ENCODE data around the gene FLYWCH1.

Gene FLYWCH1

DNA sequence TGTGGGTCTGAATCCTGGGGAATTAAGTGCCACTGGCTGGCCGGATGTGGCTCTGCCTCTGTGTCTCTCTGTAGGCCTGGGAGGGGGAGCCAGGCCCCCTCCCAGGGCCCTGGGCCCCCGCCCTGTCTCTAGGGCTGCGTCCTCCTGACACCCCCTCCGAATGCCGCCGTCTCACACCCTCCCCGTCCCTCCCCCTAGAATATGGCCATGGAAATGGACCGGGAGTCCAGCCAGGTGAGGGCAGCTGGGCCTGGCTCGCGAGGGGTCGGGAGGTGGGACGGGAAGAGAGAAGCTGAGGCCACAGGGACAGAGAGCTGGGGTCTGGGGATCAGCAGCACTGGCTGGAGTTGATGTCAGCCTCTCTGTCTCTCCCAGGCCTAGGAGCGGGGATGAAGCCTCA lies 84.6 kb downstream of the FLYWCH1 start:
- H3K27ac ChIP-seq, result no peak overlapping the region
- TF ChIP-seq, protein P1, sequence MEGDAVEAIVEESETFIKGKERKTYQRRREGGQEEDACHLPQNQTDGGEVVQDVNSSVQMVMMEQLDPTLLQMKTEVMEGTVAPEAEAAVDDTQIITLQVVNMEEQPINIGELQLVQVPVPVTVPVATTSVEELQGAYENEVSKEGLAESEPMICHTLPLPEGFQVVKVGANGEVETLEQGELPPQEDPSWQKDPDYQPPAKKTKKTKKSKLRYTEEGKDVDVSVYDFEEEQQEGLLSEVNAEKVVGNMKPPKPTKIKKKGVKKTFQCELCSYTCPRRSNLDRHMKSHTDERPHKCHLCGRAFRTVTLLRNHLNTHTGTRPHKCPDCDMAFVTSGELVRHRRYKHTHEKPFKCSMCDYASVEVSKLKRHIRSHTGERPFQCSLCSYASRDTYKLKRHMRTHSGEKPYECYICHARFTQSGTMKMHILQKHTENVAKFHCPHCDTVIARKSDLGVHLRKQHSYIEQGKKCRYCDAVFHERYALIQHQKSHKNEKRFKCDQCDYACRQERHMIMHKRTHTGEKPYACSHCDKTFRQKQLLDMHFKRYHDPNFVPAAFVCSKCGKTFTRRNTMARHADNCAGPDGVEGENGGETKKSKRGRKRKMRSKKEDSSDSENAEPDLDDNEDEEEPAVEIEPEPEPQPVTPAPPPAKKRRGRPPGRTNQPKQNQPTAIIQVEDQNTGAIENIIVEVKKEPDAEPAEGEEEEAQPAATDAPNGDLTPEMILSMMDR (conservative IDR thresholded peaks at IDR 0.05), result no peak

DNA sequence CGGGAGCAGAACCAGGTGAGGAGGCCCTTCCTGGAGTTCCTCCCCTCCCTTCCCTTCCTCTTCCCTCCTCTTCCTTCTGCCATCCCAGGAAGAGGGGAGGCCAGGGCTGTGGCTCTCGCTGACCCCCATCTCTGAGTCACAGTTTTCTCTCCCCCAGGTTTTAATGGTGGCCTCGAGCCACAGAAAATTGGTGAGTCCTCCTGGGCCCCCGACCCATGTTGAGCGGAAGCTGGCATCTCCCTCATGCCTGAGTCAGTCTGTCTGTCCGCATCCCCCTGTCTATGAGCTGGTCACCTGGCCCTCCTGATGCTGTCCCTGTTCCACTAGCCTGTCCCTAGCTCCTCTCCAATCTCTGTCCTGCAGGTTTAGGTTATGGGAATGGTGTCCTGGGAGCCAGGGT lies 88.2 kb downstream of the FLYWCH1 start:
- H3K27ac ChIP-seq, result no peak overlapping the region
- TF ChIP-seq, protein P1 (conservative IDR thresholded peaks at IDR 0.05), result no peak

DNA sequence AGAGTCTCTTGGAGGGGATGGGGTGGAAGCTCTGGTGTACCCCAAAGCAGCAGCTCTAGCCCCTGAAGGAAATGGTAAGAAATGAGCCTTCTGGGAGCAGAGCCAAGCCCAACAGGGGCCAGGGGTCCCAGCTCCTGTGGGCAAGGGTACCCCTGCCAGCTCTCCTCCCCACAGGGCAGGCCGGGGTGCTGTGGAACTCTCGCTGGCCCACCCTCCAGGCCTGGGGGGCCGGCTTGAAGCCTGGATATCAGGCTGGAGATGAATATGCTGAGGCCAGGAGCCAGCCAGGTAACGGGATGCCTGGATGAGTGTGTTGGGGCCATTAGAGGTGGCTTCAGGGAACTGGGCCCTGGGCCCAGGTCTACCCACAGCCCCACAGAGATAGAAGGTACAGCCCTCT lies 88.8 kb downstream of the FLYWCH1 start:
- no peak overlapping the region for H3K27ac ChIP-seq
- TF ChIP-seq, protein P1 (conservative IDR thresholded peaks at IDR 0.05), result no peak

Measured in VCaP (cell line).